ENCODE measurements around the gene RSPO3.
"Not testable (repeated sequence)": the region's sequence is repeated elsewhere in the genome, so short reads cannot be mapped to it uniquely, and the experiment has no call there.

RSPO3 gene

DNA sequence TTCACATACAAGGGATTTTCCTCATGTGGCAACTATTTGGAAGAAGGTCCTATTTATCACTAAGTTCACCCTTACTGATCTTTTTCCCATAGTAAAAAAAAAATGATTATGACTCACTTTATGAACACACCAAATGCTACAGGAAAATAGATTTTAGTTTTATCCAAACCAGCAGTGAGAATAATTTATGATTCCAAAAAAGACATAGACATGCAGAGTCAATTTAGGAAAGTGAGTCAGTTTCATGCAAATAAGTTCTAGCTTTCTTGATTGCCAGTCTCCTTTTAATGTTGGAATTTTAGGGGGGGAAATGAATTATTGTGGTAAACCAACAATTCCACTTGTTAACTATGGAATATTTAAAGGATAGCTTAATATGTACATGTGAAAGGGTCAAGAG lies 84.2 kb downstream of the RSPO3 start:
- no peak for DNase-seq

DNA sequence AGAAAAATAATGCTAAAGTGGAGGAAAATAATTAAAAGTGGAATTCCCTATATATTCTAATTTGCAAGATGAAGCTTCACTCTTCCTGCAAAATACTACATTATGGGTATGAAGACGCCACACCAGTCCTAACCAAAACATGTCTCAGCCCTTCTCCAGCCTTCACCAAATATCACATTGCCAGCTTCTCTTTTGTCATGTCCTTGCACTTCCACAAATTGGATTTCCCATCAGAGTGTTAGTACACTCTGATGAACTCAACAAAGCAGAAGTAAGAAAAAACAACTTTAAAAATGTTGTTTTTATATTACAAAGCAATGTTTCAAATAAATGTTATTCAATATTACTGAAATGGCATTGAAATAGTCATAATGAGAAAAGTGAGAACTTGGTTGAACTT lies 85.8 kb downstream of the RSPO3 start:
- DNase-seq, result no peak

DNA sequence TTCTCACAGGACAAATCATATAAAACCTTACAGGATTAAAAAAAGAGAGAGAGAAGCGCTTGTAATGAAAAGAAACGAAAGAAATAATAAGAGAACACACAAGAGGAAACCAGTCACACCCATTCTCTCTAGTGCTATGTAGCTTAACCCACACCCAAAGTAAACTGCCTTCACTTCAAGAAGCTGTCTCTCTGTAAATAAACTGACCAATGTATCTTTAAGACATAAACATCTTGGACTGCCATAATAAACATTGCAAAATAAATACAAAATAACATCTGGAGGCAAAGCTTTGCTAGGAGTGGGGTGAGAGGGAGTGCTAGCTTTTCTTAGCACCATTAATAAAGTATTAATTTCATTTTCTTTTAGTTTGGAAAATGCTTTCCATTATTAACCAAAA lies 86.6 kb downstream of the RSPO3 start:
- no peak for DNase-seq

DNA sequence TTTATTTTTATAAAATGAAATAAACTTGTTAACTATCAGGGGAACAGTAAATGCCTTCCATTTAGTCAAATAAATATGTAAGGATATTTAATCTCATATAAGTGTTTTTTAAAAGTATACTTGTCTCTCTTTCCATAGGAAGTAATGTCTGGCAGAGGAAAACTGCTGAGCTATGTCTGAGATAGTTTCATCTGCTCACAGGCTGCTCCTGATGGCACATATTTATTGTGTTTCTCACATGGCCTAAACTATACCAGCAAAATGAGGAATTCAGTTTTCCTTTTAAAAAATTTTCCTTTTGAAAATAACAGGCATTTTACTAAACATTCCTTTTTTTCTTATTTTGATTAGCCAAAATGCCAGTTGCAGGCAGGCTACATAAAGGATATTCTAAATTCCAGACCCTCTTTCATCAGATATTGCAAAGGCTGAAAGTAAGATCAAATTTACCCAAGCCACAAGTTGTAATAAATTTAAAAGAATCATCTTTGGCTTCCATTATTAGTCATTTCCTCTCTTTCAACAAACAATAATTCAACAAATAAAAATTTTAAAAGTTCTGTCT lies 88.1 kb downstream of the RSPO3 start:
- DNase-seq, result no peak

DNA sequence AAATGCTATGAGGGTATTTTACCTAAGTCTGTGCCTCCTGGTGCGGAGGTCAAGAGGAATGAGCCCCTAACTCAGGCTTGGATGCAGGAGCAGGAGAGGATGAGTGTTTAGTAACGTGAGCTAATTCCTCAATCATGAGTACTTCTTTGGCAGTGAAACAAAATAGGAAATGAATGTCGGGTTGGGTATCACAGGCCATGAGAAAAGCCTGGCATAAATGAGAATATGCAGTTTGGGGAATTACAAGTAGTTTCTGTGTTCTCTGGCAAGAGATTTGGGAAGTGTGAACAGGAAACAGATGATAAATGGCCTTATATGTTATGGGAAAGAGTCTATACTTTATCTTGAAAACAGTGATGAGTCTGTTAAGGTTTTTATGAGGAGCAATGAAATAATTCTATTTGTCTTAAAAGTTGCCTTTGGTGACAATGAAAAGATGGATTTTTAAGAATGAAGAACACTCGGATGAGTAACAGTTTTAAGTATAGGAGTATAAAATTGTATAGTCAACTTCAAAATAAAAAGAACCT lies 89.2 kb downstream of the RSPO3 start:
- DNase-seq, result no peak

DNA sequence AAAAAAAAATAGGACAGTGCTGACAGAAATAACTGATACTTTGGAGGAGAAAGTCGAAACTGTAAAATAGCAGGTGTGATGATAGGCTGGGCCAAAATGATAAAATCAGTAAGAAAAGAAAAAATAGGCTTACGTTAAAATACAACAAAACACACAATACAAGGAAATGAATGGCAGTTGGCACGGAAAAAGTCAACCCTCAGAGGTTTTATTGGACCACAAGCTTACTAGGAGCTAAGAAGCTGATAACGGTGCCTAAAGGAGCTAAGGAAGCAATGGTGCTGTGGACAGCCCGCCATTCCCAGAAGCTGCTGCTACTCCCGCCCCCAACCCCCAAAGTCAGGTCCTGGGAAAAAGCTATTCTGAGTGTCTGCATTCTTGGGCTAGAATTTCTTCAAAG lies 92.3 kb downstream of the RSPO3 start:
- no peak for DNase-seq

DNA sequence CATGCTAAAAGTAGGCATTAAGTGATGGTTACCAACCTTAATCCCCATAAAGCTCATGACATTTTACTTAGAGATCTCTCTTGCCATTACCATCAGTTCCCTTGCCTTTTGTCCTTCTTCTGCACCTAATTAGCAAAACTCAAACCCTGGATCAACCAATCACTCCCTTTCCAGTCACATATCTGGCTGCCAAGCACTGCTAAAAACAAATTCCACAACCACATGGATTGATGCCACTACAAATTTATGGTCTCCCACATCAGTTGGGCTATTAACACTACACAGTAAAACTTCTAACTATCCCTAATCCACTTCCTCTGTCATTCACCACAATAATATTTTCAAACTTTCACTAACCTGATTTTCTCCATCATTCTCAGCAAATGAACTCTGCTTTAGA lies 93.9 kb downstream of the RSPO3 start:
- DNase-seq, result no peak

DNA sequence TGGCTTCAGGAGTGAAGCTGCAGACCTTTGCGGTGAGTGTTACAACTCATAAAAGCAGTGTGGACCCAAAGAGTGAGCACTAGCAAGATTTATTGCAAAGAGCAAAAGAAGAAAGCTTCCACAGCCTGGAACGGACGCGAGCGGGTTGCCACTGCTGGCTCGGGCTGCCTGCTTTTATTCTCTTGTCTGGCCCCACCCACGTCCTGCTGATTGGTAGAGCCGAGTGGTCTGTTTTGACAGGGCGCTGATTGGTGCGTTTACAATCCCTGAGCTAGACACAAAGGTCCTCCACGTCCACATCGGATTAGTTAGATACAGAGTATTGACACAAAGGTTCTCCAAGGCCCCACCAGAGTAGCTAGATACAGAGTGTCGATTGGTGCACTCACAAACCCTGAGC lies 95.6 kb downstream of the RSPO3 start:
- DNase-seq, result not testable (repeated sequence)

DNA sequence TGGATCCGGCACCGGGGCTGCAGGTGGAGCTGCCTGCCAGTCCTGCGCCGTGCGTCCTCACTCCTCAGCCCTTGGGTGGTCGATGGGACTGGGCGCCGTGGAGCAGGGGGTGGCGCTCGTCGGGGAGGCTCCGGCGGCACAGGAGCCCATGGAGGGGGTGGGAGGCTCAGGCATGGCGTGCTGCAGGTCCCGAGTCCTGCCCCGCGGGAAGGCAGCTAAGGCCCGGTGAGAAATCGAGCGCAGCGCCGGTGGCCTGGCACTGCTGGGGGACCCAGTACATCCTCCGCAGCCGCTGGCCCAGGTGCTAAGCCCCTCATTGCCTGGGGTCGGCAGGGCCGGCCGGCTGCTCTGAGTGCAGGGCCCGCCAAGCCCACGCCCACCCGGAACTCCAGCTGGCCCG lies 96.1 kb downstream of the RSPO3 start:
- not testable (repeated sequence) for DNase-seq

DNA sequence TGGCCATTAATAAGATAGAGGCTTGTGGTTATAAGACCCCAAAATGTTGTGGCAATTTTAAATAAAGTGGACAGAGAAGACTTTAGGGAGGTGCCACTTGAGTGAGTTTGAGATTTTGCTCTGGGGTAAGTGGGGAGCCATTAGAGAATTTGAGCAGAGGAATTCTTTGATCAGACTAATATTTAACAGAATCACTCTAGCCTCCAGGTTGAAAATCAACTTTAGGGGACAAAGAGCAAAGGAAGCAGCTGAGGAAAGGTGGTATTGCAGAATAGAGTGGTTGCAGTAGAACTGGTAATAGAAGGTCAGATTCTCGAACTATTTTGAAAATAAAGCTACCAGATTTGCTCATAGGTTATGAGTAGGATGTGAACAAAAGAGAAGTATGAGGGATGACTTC lies 97.5 kb downstream of the RSPO3 start:
- no peak for DNase-seq

DNA sequence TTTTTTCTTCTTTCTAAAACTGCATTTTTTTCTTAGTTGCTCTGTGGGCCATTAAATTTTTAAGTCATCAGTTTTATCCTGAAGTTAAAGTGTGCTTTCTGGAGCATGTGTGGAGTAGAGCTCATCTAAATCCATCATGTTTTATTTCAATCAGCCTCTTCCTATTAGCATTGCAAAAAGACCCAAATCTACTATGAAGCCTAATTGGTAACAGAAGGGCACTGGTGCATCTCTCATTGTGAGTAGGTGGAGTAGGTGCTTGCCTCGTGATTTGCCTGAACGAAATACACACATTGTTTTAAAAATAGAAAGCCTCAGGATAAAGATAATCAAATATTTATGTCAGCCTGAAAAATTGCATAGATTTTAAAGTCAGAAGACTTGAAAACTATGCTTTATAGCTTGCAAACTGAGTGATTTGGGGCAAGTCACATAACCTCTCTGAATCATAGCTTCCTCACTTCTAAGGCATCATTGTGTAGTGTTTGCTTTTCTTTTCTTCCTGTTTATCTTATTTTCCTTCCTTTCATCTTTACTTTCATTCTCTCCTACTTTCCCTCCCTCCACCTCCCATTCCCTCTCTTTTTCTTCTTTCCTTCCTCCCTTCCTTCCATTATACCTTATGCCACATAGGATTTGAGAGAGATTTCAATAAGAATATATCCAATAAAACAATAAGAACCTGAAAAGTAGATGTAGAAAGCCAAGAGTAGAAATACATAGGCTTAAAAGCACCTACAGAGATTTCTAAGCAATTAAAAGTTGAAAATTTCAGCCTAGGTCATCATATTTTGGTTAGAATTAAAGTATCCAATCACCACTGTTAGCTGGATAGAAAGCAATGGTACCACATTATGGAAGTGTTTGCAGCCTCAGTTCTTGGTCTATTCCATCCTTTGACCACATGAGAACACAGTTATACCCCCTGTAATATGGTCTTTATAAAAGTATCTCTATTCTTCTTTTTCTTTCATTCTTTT lies 98.6 kb downstream of the RSPO3 start:
- DNase-seq, result no peak

DNA sequence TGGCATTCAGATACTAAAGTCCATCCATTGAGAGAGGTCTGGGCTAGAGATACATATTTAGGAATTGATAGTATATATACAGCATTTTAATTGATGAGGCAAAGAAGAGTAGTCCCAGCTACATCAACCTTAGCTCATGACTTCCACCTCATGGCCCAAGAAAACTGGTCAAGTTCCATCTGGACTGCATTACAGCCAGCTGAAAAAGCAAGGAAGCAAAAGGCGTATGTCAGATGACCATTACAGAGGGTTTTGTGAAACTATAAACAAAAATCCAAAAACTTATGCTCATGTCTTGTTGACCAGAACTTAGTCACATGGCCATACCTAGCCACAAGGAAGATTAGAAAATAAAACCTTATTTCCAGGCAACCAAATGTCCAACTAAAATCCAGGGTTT lies 101.4 kb downstream of the RSPO3 start:
- DNase-seq, result no peak

DNA sequence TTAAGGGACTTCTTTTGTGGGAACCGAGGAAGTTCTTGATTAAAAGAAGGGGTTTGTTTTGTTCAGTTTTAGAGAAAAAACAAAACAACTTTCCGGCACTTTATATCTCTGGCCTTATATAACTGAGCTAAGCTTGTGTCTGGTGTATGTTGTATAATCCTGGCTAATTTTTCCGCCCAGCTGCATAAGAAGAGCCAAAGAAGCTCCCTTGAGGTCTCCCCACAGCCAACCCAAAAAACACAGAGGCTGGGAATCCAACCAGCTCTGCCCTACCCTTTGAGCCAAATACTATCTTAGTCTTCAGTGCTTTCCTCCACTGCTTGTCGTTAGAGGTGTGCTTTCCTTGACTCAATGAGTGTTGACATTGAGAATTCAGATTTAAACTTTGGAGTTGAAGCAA lies 102.7 kb downstream of the RSPO3 start:
- no peak for DNase-seq

DNA sequence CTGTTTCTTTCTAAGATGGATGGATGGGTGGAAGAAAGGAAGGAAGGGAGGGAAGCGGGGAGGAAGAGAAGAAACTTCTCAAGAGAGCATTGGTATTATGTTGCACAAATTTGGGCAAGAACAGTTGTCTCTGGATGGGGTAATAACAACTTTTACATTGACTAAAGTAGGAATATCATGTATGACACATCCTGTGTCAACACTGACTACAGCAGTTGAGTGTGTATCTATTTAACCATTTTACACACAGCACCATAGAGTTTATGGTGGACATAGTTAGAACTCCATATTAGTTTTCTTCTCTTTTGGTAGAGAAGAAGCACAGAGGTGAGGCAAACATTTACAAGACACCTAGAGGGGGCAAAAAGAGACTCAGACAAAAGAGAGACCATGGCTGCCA lies 103.9 kb downstream of the RSPO3 start:
- no peak for DNase-seq

DNA sequence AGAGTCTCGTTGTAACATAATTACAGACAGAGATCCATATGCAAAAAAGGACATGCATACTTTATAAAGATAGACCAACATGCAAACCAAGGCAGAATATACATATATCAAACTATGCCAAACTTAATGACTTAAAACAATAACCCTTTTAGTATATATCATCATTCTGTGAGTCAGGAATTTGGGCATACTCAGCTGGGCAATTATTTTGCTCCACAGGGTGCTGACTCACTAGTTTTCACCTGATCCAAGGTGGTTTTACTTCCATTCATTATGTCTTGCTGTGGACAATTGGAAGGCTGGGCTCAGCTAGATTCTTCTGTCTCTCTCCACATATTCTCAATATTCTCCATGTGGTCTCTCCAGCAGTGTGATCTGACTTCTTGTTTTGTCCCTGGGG lies 107.0 kb downstream of the RSPO3 start:
- no peak for DNase-seq

DNA sequence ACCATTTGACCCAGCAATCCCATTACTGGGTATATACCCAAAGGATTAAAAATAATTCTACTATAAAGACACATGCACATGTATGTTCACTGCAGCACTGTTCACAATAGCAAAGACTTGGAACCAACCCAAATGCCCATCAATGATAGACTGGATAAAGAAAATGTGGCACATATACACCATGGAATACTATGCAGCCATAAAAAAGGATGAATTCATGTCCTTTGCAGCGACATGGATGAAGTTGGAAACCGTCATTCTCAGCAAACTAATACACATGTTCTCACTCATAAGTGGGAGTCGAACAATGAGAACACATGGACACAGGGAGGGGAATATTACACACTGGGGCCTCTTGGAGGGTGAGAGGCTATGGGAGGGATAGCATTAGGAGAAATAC lies 115.3 kb downstream of the RSPO3 start:
- DNase-seq, result not testable (repeated sequence)

DNA sequence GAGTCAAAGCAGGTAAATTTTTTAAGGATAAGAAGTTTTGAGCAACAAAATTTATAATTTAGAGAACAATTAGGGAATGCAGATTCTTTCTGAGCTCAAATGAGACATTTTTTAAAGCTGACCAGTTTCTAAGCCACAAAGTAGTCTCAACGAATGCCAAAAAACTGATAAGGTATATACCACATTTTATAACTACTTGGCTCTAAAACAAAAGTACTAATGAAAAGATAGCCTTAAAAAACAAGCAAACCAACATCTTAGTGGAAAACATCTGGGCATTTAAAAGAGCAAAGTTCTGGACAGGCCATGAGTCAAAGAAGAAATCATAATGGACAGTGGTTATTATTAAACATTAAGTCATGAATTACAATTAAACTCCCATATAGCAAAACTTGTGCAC lies 125.0 kb downstream of the RSPO3 start:
- DNase-seq, result no peak
